ENCODE data around the gene ZNF280B. TPM values are rescaled to one million over a fixed set of nuclear protein-coding genes. Genes with fewer than 3 reads are reported as not detected.
"Not testable (repeated sequence)": the region's sequence is repeated elsewhere in the genome, so short reads cannot be mapped to it uniquely, and the experiment has no call there.

The ZNF280B gene
- total RNA-seq, 1 experiment from 2014 or later, result 0.10 TPM

DNA sequence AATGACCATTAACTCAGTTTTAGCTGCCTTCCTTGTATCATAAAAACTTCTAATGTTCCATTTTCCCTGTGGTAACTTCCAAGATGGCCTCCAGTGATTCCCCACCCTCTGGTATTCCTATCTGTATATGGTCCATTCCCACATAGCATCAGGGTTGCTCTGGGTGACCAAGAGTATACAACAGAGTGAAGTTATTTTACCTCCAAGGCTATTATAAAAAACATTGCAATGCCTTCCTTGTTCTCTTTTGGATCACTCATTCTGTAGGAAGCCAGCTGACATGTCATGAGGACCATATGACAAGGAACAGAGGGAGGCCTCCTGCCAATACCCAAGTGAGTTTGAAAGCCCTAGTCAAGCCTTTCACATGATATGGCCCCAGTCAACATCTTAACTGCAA, 30.1 kb downstream of the ZNF280B start:
- Histone ChIP-seq H3K4me3 (ENCODE audit: low read depth in 2 of 2, low read length in 2 of 2) (no peak overlapping the region), H3K27ac (ENCODE audit: low read length) (no peak overlapping the region), H3K27me3 (ENCODE audit: control insufficient read depth, insufficient read depth, low read length) (no peaks in the 10 kb centered on the region), H3K9me3 (ENCODE audit: control insufficient read depth, insufficient read depth, low read depth, low read length) (no peaks in the 10 kb centered on the region), H3K36me3 (ENCODE audit: control insufficient read depth, insufficient read depth, low read length) (no peaks in the 10 kb centered on the region), H3K4me1 (ENCODE audit: control insufficient read depth, insufficient read depth, low read length) (no peaks in the 10 kb centered on the region)
- intact Hi-C loops (cut with micrococcal nuclease; ENCODE audit: unreplicated experiment) (no loop called here), in situ Hi-C loops (cut with HindIII; ENCODE audit: low pct_unique_long_range_greater_than_20kb, low sequenced_read_pairs) (no loop called here)
- DNase-seq (ENCODE audit: low read depth, low spot score) (no peak), ATAC-seq (no peak)
- ChIA-PET CTCF (no interaction called here), POLR2A (interaction anchor here (0.6 kb wide), 1 partner anchor 29 kb away, joined by 4 read pairs; no protein-coding TSS in a partner anchor)
- TF ChIP-seq, protein P1, sequence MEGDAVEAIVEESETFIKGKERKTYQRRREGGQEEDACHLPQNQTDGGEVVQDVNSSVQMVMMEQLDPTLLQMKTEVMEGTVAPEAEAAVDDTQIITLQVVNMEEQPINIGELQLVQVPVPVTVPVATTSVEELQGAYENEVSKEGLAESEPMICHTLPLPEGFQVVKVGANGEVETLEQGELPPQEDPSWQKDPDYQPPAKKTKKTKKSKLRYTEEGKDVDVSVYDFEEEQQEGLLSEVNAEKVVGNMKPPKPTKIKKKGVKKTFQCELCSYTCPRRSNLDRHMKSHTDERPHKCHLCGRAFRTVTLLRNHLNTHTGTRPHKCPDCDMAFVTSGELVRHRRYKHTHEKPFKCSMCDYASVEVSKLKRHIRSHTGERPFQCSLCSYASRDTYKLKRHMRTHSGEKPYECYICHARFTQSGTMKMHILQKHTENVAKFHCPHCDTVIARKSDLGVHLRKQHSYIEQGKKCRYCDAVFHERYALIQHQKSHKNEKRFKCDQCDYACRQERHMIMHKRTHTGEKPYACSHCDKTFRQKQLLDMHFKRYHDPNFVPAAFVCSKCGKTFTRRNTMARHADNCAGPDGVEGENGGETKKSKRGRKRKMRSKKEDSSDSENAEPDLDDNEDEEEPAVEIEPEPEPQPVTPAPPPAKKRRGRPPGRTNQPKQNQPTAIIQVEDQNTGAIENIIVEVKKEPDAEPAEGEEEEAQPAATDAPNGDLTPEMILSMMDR (IDR thresholded peaks at IDR 0.05), result no peak
- TF ChIP-seq, protein P2, sequence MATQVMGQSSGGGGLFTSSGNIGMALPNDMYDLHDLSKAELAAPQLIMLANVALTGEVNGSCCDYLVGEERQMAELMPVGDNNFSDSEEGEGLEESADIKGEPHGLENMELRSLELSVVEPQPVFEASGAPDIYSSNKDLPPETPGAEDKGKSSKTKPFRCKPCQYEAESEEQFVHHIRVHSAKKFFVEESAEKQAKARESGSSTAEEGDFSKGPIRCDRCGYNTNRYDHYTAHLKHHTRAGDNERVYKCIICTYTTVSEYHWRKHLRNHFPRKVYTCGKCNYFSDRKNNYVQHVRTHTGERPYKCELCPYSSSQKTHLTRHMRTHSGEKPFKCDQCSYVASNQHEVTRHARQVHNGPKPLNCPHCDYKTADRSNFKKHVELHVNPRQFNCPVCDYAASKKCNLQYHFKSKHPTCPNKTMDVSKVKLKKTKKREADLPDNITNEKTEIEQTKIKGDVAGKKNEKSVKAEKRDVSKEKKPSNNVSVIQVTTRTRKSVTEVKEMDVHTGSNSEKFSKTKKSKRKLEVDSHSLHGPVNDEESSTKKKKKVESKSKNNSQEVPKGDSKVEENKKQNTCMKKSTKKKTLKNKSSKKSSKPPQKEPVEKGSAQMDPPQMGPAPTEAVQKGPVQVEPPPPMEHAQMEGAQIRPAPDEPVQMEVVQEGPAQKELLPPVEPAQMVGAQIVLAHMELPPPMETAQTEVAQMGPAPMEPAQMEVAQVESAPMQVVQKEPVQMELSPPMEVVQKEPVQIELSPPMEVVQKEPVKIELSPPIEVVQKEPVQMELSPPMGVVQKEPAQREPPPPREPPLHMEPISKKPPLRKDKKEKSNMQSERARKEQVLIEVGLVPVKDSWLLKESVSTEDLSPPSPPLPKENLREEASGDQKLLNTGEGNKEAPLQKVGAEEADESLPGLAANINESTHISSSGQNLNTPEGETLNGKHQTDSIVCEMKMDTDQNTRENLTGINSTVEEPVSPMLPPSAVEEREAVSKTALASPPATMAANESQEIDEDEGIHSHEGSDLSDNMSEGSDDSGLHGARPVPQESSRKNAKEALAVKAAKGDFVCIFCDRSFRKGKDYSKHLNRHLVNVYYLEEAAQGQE (IDR thresholded peaks at IDR 0.05; ENCODE audit: insufficient read depth in 1 of 2, low read depth in 2 of 2, low read length in 1 of 2), result no peak
- TF ChIP-seq POLR2AphosphoS5 (IDR thresholded peaks at IDR 0.05; ENCODE audit: low read depth, low read length), result no peak
- TF ChIP-seq SIN3A (IDR thresholded peaks at IDR 0.05; ENCODE audit: borderline replicate concordance, insufficient read depth, low read depth, low read length), result no peak
- TF ChIP-seq TCF7L2 (IDR thresholded peaks at IDR 0.05; ENCODE audit: low read depth, low read length), result no peak
- BruUV-seq (replicated peaks), result no TSS peak

DNA sequence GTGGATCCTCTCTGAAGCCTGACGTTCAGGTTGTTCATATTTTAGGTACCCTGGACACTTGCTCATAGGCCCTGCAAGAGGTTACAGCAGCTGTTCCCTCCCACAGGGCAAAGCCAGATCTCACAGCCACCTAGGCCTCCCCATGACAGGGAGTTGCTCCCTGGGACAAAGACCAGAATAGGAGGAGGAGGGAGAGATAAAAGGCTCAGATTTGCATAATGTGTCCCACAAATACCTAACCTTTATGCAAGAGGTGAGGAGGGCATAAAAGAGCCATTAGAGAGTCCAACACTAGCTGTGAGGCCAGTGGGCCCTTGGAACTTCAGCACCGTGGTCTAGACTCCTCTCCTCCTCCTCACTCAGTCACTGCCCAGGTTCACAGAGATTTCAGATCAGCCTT, 33.8 kb downstream of the ZNF280B start:
- no TSS peak for BruUV-seq (replicated peaks)
- intact Hi-C loops (cut with micrococcal nuclease; ENCODE audit: unreplicated experiment), result no loop called here
- H3K9me3 ChIP-seq (ENCODE audit: control insufficient read depth, insufficient read depth, low read depth, low read length), result no peaks in the 10 kb centered on the region
- TF ChIP-seq SIN3A (IDR thresholded peaks at IDR 0.05; ENCODE audit: borderline replicate concordance, insufficient read depth, low read depth, low read length) (no peak), TCF7L2 (IDR thresholded peaks at IDR 0.05; ENCODE audit: low read depth, low read length) (no peak)
- TF ChIP-seq, protein P1 (IDR thresholded peaks at IDR 0.05), result no peak
- H3K27ac ChIP-seq (ENCODE audit: low read length), result no peak overlapping the region
- in situ Hi-C loops (cut with HindIII; ENCODE audit: low pct_unique_long_range_greater_than_20kb, low sequenced_read_pairs), result no loop called here
- no peak overlapping the region for H3K4me3 ChIP-seq (ENCODE audit: low read depth in 2 of 2, low read length in 2 of 2)
- H3K27me3 ChIP-seq (ENCODE audit: control insufficient read depth, insufficient read depth, low read length), result no peaks in the 10 kb centered on the region
- ATAC-seq (no peak), DNase-seq (ENCODE audit: low read depth, low spot score) (no peak)
- H3K36me3 ChIP-seq (ENCODE audit: control insufficient read depth, insufficient read depth, low read length), result no peaks in the 10 kb centered on the region
- POLR2A ChIA-PET, result interaction anchor here (0.7 kb wide), 1 partner anchor 137 kb away, joined by 4 read pairs; no protein-coding TSS in a partner anchor
- no peaks in the 10 kb centered on the region for H3K4me1 ChIP-seq (ENCODE audit: control insufficient read depth, insufficient read depth, low read length)
- CTCF ChIA-PET, result interaction anchor here (0.6 kb wide), 1 partner anchor 113 kb away, joined by 9 read pairs; no protein-coding TSS in a partner anchor

DNA sequence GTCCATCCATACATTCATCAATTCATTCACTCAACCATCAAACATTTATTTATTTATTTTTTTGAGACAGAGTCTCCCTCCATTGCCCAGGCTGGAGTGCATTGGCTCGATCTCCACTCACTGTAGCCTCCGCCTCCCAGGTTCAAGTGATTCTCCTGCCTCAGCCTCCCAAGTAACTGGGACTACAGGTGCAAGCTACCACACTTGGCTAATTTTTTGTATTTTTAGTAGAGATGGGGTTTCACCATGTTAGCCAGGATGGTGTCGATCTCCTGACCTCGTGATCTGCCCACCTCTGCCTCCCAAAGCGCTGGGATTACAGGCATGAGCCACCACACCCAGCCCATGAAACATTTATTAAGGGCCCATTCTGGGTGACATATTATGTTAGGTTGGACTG, 37.4 kb downstream of the ZNF280B start:
- H3K4me3 ChIP-seq (ENCODE audit: low read depth in 2 of 2, low read length in 2 of 2); DNase-seq (ENCODE audit: low read depth, low spot score); H3K27ac ChIP-seq (ENCODE audit: low read length); in situ Hi-C loops (cut with HindIII; ENCODE audit: low pct_unique_long_range_greater_than_20kb, low sequenced_read_pairs); ATAC-seq; H3K9me3 ChIP-seq (ENCODE audit: control insufficient read depth, insufficient read depth, low read depth, low read length); H3K27me3 ChIP-seq (ENCODE audit: control insufficient read depth, insufficient read depth, low read length); POLR2A ChIA-PET; intact Hi-C loops (cut with micrococcal nuclease; ENCODE audit: unreplicated experiment); BruUV-seq (replicated peaks); H3K36me3 ChIP-seq (ENCODE audit: control insufficient read depth, insufficient read depth, low read length); H3K4me1 ChIP-seq (ENCODE audit: control insufficient read depth, insufficient read depth, low read length); CTCF ChIA-PET: not testable (repeated sequence)

All from Panc1 (cell line).